ENCODE data around the gene IL4.

The IL4 gene

GRCh38 chr5:132661231-132662003 lies 12.4 kb upstream of the IL4 start:
- Histone ChIP-seq H4K20me1 (ENCODE audit: low read depth, low read length) (no peaks in the 10 kb centered on the region), H2AFZ (ENCODE audit: low read depth, low read length, severe bottlenecking) (no peak overlapping the region), H3F3A (ENCODE audit: insufficient read depth) (no peaks in the 10 kb centered on the region), H3K4me2 (ENCODE audit: low read depth, low read length, poor library complexity, severe bottlenecking) (no peak overlapping the region), H3K9me2 (replicated peaks; ENCODE audit: insufficient read depth, low read length) (no peaks in the 10 kb centered on the region), H3K9me3 (ENCODE audit: insufficient read depth, low read length) (no peaks in the 10 kb centered on the region), H3K36me3 (ENCODE audit: low read length) (no peaks in the 10 kb centered on the region), H3K79me2 (ENCODE audit: insufficient read depth, low read length) (no peaks in the 10 kb centered on the region), H3K27me3 (ENCODE audit: low read length) (no peaks in the 10 kb centered on the region), H3K27ac (ENCODE audit: low read depth, low read length) (no peak overlapping the region), H3K9ac (ENCODE audit: low read length) (no peak overlapping the region), H3K4me3 (ENCODE audit: insufficient read depth, low read length, poor library complexity, severe bottlenecking) (no peak overlapping the region)
- TF ChIP-seq CTCF (IDR thresholded peaks at IDR 0.05; ENCODE audit: insufficient read depth, low read length, poor library complexity, severe bottlenecking) (no peak), EZH2phosphoT487 (conservative IDR thresholded peaks at IDR 0.05; ENCODE audit: low read length) (no peak)

- H3K9ac ChIP-seq (ENCODE audit: low read length): no peak overlapping the region
- H3K27me3 ChIP-seq (ENCODE audit: low read length): no peaks in the 10 kb centered on the region
- no peaks in the 10 kb centered on the region for H3K79me2 ChIP-seq (ENCODE audit: insufficient read depth, low read length)
- no peak for TF ChIP-seq CTCF (IDR thresholded peaks at IDR 0.05; ENCODE audit: insufficient read depth, low read length, poor library complexity, severe bottlenecking)
- TF ChIP-seq EZH2phosphoT487 (conservative IDR thresholded peaks at IDR 0.05; ENCODE audit: low read length): no peak
- H3K9me3 ChIP-seq (ENCODE audit: insufficient read depth, low read length): no peaks in the 10 kb centered on the region
- H3K27ac ChIP-seq (ENCODE audit: low read depth, low read length): no peak overlapping the region
- no peak overlapping the region for H2AFZ ChIP-seq (ENCODE audit: low read depth, low read length, severe bottlenecking)
- H3K36me3 ChIP-seq (ENCODE audit: low read length): no peaks in the 10 kb centered on the region
- no peaks in the 10 kb centered on the region for H3K9me2 ChIP-seq (replicated peaks; ENCODE audit: insufficient read depth, low read length)
- no peaks in the 10 kb centered on the region for H3F3A ChIP-seq (ENCODE audit: insufficient read depth)
- no peaks in the 10 kb centered on the region for H4K20me1 ChIP-seq (ENCODE audit: low read depth, low read length)
- no peak overlapping the region for H3K4me3 ChIP-seq (ENCODE audit: insufficient read depth, low read length, poor library complexity, severe bottlenecking)
- no peak overlapping the region for H3K4me2 ChIP-seq (ENCODE audit: low read depth, low read length, poor library complexity, severe bottlenecking)
Observed at GRCh38 chr5:132662004-132662401, 11.8 kb upstream of the IL4 start.

- Histone ChIP-seq H3K9ac (ENCODE audit: low read length) (no peak overlapping the region), H3K9me3 (ENCODE audit: insufficient read depth, low read length) (no peaks in the 10 kb centered on the region), H3K79me2 (ENCODE audit: insufficient read depth, low read length) (no peaks in the 10 kb centered on the region), H3F3A (ENCODE audit: insufficient read depth) (no peaks in the 10 kb centered on the region), H3K36me3 (ENCODE audit: low read length) (no peaks in the 10 kb centered on the region), H3K9me2 (replicated peaks; ENCODE audit: insufficient read depth, low read length) (no peaks in the 10 kb centered on the region), H3K4me2 (ENCODE audit: low read depth, low read length, poor library complexity, severe bottlenecking) (no peak overlapping the region), H3K4me3 (ENCODE audit: insufficient read depth, low read length, poor library complexity, severe bottlenecking) (no peak overlapping the region), H3K27ac (ENCODE audit: low read depth, low read length) (no peak overlapping the region), H4K20me1 (ENCODE audit: low read depth, low read length) (no peaks in the 10 kb centered on the region), H3K27me3 (ENCODE audit: low read length) (no peaks in the 10 kb centered on the region), H2AFZ (ENCODE audit: low read depth, low read length, severe bottlenecking) (no peak overlapping the region)
- TF ChIP-seq CTCF (IDR thresholded peaks at IDR 0.05; ENCODE audit: insufficient read depth, low read length, poor library complexity, severe bottlenecking) (no peak), EZH2phosphoT487 (conservative IDR thresholded peaks at IDR 0.05; ENCODE audit: low read length) (no peak)
Observed at GRCh38 chr5:132662925-132663770, 10.6 kb upstream of the IL4 start.

Measured in SU-DHL-6 (cell line).